HG02798 (cell line): ENCODE measurements around the gene PJA2.
A peak's percentile ranks its signal among the peaks of the same experiment; 100 is the strongest.
"Not testable (repeated sequence)": the region's sequence is repeated elsewhere in the genome, so short reads cannot be mapped to it uniquely, and the experiment has no call there.

ENCODE experiments used
- ATAC-seq: cut with Tn5 transposase; IDR thresholded peaks from one replicate; pipeline ENCODE4 v1.9.1; 2021; ENCODE audit warnings: mild to moderate bottlenecking; ENCODE audit not compliant: unreplicated experiment, poor library complexity

PJA2 gene

GRCh38 chr5:109409844-109410388, at the start of gene PJA2:
TSS of gene PJA2 (minus strand) at chr5:109409974. CDS start at chr5:109383433, 26,541 bp downstream.
- peak; percentile 84 for ATAC-seq

- peak; percentile 100 for ATAC-seq
These were observed 45.9 kb upstream of the PJA2 start for GRCh38 chr5:109455598-109456096.

- ATAC-seq = no peak
These were observed 45.1 kb upstream of the PJA2 start for GRCh38 chr5:109454731-109455505.

GRCh38 chr5:109453251-109453650, 43.5 kb upstream of the PJA2 start:
- no peak for ATAC-seq

GRCh38 chr5:109452661-109453060, 42.9 kb upstream of the PJA2 start:
- no peak for ATAC-seq

GRCh38 chr5:109451146-109451545, 41.4 kb upstream of the PJA2 start:
- no peak for ATAC-seq

GRCh38 chr5:109450129-109450877, 40.5 kb upstream of the PJA2 start:
- ATAC-seq = no peak

GRCh38 chr5:109448838-109449237, 39.1 kb upstream of the PJA2 start:
- ATAC-seq = no peak

GRCh38 chr5:109439590-109439989, 29.8 kb upstream of the PJA2 start:
- ATAC-seq = no peak

GRCh38 chr5:109426075-109426474, 16.3 kb upstream of the PJA2 start:
- ATAC-seq = no peak

- ATAC-seq = not testable (repeated sequence)
These were observed 15.7 kb upstream of the PJA2 start for GRCh38 chr5:109425521-109425920.

GRCh38 chr5:109421956-109422355, 12.2 kb upstream of the PJA2 start:
- ATAC-seq = no peak

GRCh38 chr5:109418712-109419352, 9.1 kb upstream of the PJA2 start:
- ATAC-seq = no peak

- ATAC-seq = no peak
These were observed 7.1 kb upstream of the PJA2 start for GRCh38 chr5:109416882-109417281.

- not testable (repeated sequence) for ATAC-seq
These were observed 4.2 kb upstream of the PJA2 start for GRCh38 chr5:109413921-109414461.

- ATAC-seq = no peak
These were observed 3.7 kb upstream of the PJA2 start for GRCh38 chr5:109413458-109413857.

- ATAC-seq = no peak
These were observed 3.2 kb upstream of the PJA2 start for GRCh38 chr5:109412981-109413402.

- ATAC-seq = no peak
These were observed 1.9 kb upstream of the PJA2 start for GRCh38 chr5:109411627-109412026.

GRCh38 chr5:109411149-109411514, 1.4 kb upstream of the PJA2 start:
- no peak for ATAC-seq

- peak; percentile 19 for ATAC-seq
These were observed 795 bp upstream of the PJA2 start for GRCh38 chr5:109410389-109411148.
